Measurements from ENCODE around the gene RPL15.

RPL15 gene

GRCh38 chr3:23964537-23965235 lies 47.8 kb downstream of the RPL15 start:
- DNase-seq = no peak

GRCh38 chr3:23966328-23966727 lies 49.4 kb downstream of the RPL15 start:
- no peak for DNase-seq

GRCh38 chr3:23968463-23969184 lies 51.7 kb downstream of the RPL15 start:
- DNase-seq = no peak

- no peak for DNase-seq
These were observed 52.5 kb downstream of the RPL15 start for GRCh38 chr3:23969393-23969792.

Data from NCI-H526 (cell line).